Liver (tissue), 3 donors: ENCODE data around the gene SLC22A6.

Experiments used
- GABPA ChIP-seq, 2 donors: IDR thresholded peaks in 1 of 2; conservative IDR thresholded peaks in 1 of 2; 2 replicates each; pipeline ENCODE4 v1.6.1; 2016; ENCODE audit warnings: antibody characterized with exemption in 2 of 2, mild to moderate bottlenecking in 1 of 2, moderate library complexity in 1 of 2
- JUND ChIP-seq, 2 donors: IDR thresholded peaks; 2 replicates each; pipeline ENCODE4 v1.6.1; 2016; ENCODE audit warnings: antibody characterized with exemption in 2 of 2
- NR2F2 ChIP-seq: IDR thresholded peaks from 2 replicates; pipeline ENCODE4 v1.6.1; 2016; ENCODE audit warnings: antibody characterized with exemption
- SP1 ChIP-seq: IDR thresholded peaks from 2 replicates; pipeline ENCODE4 v1.6.1; 2018; ENCODE audit warnings: antibody characterized with exemption, mild to moderate bottlenecking
- TAF1 ChIP-seq: conservative IDR thresholded peaks from 2 replicates; pipeline ENCODE4 v1.6.1; 2016; ENCODE audit warnings: antibody characterized with exemption, mild to moderate bottlenecking
- TF ChIP-seq, protein P1 (sequence below): fragments of 150-350 bp; IDR thresholded peaks from 2 replicates; pipeline ENCODE4 v1.5.1; 2017; ENCODE audit warnings: improper control_type of control experiment, low read depth, low read length; ENCODE audit not compliant: missing input control
- TF ChIP-seq, protein P2 (sequence below): IDR thresholded peaks from 2 replicates; pipeline ENCODE4 v1.6.1; 2016; ENCODE audit warnings: antibody characterized with exemption
- TF ChIP-seq, protein P3 (sequence below): IDR thresholded peaks from 2 replicates; pipeline ENCODE4 v1.6.1; 2016; ENCODE audit warnings: antibody characterized with exemption, mild to moderate bottlenecking
- TF ChIP-seq, protein P4 (sequence below): IDR thresholded peaks from 2 replicates; pipeline ENCODE4 v1.6.1; 2016; ENCODE audit warnings: antibody characterized with exemption
- donor health status: healthy.
- donor health status: healthy.

DNA sequence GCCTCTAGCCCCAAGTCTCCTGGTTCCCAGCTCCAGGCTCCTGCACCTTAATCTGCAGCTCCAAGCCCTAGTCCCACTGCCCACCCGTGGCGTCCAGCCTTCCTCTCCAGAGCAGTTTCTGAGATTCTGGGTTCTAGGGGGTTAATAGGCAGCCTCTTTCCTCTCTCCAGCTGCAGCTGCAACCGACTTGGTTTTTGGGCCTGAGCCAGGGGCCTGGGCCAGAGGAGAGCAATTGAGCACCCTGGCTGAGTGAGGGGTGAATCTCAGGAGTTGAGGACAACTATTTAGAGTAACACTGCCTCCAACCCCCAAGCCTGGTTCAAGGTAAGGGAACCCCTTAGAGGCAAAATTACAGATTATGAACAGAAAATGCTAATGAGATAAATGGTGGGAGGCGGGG, 54.6 kb downstream of the SLC22A6 start:
- TF ChIP-seq, protein P1, sequence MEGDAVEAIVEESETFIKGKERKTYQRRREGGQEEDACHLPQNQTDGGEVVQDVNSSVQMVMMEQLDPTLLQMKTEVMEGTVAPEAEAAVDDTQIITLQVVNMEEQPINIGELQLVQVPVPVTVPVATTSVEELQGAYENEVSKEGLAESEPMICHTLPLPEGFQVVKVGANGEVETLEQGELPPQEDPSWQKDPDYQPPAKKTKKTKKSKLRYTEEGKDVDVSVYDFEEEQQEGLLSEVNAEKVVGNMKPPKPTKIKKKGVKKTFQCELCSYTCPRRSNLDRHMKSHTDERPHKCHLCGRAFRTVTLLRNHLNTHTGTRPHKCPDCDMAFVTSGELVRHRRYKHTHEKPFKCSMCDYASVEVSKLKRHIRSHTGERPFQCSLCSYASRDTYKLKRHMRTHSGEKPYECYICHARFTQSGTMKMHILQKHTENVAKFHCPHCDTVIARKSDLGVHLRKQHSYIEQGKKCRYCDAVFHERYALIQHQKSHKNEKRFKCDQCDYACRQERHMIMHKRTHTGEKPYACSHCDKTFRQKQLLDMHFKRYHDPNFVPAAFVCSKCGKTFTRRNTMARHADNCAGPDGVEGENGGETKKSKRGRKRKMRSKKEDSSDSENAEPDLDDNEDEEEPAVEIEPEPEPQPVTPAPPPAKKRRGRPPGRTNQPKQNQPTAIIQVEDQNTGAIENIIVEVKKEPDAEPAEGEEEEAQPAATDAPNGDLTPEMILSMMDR = no peak
- TF ChIP-seq GABPA (IDR thresholded peaks at IDR 0.05 in 1 of 2, conservative IDR thresholded peaks at IDR 0.05 in 1 of 2) = no peak
- TF ChIP-seq NR2F2 = no peak
- TF ChIP-seq TAF1 = no peak
- TF ChIP-seq, protein P2, sequence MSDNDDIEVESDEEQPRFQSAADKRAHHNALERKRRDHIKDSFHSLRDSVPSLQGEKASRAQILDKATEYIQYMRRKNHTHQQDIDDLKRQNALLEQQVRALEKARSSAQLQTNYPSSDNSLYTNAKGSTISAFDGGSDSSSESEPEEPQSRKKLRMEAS = no peak
- TF ChIP-seq, protein P3, sequence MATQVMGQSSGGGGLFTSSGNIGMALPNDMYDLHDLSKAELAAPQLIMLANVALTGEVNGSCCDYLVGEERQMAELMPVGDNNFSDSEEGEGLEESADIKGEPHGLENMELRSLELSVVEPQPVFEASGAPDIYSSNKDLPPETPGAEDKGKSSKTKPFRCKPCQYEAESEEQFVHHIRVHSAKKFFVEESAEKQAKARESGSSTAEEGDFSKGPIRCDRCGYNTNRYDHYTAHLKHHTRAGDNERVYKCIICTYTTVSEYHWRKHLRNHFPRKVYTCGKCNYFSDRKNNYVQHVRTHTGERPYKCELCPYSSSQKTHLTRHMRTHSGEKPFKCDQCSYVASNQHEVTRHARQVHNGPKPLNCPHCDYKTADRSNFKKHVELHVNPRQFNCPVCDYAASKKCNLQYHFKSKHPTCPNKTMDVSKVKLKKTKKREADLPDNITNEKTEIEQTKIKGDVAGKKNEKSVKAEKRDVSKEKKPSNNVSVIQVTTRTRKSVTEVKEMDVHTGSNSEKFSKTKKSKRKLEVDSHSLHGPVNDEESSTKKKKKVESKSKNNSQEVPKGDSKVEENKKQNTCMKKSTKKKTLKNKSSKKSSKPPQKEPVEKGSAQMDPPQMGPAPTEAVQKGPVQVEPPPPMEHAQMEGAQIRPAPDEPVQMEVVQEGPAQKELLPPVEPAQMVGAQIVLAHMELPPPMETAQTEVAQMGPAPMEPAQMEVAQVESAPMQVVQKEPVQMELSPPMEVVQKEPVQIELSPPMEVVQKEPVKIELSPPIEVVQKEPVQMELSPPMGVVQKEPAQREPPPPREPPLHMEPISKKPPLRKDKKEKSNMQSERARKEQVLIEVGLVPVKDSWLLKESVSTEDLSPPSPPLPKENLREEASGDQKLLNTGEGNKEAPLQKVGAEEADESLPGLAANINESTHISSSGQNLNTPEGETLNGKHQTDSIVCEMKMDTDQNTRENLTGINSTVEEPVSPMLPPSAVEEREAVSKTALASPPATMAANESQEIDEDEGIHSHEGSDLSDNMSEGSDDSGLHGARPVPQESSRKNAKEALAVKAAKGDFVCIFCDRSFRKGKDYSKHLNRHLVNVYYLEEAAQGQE = no peak
- TF ChIP-seq JUND (IDR thresholded peaks at IDR 0.05) = no peak
- TF ChIP-seq, protein P4, sequence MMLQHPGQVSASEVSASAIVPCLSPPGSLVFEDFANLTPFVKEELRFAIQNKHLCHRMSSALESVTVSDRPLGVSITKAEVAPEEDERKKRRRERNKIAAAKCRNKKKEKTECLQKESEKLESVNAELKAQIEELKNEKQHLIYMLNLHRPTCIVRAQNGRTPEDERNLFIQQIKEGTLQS = no peak
- no peak for TF ChIP-seq SP1
